GM18517 (cell line): ENCODE measurements around the gene PIANP.
"Not testable (repeated sequence)": the region's sequence is repeated elsewhere in the genome, so short reads cannot be mapped to it uniquely, and the experiment has no call there.

Experiments
- ATAC-seq: cut with Tn5 transposase; IDR thresholded peaks from one replicate; pipeline ENCODE4 v1.9.1; 2021; ENCODE audit warnings: mild to moderate bottlenecking, moderate library complexity; ENCODE audit not compliant: unreplicated experiment

Gene PIANP

GRCh38 chr12:6708351-6708750 is 7.7 kb upstream of the PIANP start:
- ATAC-seq: not testable (repeated sequence)

DNA sequence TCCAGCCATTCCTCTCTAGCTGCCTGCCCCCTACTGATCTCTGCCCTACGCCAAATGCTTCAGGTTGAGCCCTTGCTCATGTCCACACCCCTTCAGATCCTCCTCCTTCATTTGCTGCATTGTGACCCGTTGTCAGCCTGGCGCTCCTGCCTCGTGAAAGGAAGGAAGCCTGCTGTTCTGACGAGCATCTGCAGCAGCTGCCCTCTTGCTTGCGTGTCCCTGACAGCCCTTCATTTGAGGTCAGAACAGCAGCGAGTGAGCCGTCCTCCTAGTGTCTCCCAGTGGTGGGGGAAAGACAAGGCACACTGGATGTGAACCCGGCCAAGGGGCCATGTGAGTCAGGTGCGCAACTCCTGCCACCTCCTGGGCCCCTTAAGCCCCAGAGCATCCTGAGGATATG is 3.0 kb upstream of the PIANP start:
- ATAC-seq: no peak

DNA sequence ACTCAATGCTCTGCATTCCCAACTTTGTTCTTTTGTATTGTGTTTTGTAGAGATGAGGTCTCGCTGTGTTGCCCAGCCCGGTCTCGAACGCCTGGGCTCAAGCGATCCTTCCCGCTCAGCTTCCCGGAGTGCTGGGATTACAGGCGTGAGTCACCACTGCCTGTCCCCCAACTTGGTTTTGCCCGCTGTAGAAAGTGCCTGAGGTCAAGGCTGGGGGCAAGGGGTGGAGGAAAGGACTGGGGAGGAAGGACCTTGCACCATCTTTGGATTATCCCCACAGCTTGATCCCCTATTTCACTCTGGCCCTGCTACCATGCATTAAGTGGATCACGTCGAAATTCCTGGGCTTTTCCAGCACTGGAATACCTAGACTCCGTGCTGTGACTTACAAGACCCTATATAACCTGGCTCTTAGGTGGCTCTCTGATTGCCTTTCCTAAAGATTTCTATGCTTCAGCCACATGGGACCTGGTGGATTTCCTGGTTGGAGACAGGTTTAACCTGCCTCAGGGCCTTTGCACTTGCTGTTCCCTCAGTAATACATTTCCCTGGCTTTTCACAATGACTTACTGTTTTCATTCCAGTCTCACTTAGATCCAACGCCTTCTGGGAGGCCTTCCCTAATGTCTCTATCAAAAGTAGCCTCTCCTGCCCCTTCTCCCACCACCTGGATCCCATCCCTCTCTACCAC is 608 bp upstream of the PIANP start:
- ATAC-seq: no peak

DNA sequence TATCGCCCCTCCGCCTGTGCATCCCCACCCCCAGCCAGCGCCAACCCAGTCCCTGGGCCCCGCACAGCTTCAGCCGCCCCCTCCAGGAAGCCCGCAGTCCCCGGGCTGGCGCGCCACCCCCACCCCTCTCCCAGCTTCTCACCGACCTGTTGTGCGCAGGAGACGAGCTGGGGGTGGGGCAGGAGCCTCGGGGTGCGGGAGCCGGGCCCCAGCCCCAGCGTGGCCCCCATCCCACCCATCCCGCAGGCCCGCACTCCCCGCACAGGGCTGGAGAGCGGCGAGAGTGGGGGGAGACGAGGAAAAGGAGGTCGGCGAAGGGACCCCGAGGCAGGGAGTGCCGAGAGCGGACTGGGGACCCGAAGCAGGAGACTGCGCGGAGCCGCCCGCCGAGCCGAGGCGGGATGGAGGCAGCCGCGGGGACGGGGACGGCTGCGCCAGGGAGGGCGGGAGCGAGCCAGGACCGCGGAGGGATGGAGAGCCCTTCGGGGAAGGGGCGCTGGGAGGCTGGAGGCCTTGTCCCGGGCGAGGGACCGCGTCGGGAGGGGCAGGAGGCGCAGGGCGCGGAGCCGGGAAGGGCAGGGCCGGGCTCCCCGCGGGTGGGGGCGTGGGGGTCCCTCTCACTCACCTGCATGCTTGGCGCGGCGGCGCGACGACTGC is 498 bp downstream of the PIANP start:
- no peak for ATAC-seq

DNA sequence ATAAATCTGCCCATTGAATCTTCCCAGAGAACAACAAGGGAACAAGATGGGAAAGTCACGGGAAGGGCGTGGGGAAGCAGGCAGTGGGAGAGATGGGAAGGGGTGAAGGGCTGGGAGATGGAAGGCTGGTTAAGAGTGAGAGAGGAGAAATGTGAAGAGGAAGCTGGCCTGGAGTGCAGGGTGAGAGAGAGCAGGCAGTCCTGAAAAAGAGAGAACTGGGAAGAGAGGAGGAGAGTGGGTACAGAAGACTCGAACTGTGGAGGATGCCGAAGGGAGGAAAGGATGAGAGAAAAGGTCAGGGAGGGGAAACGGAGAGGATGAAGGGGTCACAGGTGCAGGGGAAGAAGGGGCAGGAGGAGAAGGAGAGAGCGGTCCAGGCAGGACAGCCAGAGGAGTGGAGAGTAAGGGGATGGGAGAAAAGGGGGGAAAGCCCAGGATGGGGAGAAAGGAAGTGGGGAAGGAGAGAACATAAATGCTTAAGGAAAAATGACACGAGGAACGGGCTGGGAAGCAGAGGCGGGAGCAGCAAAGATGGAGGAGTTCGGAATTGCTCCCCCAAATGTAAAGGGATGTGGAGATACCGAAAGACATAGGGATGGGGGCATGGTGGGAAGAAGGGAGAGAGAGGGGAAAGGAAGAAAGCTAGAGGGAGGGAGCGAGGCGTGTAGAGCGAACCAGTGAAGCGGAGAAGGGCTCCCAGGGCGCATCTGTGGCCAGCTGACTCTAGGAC is 1.2 kb downstream of the PIANP start:
- no peak for ATAC-seq

DNA sequence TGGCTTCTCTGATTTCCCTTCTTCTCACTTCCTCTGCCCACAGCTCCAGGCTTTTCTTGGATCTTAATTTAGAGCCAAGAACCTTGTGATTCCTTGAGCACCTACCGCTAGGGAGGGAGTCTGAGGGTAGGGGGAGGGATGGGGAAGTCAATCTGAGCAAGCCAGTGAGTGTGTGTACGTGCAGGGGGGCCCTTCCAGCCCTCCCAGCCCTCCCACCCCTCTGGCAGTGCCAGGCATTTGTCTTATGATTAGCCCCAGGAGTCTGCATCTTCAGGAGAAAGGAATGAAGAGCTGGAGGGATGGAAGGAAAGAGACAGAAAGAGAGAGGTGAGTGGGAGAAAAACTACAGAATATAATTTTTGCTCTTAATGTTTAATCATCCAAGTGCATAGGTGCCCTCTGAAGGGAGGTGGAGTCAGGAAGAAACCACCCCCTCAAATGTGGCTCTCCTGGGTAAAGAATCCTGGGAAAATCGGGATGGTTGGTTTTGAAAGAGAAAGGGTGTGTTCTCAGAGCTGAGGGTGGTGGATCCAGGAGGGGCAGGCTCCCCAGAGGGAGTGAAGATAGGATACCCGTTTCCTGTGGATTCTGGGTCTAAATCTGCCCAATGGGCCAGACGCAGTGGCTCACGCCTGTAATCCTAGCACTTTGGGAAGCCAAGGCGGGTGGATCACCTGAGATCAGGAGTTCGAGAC is 2.1 kb downstream of the PIANP start:
- ATAC-seq: no peak

DNA sequence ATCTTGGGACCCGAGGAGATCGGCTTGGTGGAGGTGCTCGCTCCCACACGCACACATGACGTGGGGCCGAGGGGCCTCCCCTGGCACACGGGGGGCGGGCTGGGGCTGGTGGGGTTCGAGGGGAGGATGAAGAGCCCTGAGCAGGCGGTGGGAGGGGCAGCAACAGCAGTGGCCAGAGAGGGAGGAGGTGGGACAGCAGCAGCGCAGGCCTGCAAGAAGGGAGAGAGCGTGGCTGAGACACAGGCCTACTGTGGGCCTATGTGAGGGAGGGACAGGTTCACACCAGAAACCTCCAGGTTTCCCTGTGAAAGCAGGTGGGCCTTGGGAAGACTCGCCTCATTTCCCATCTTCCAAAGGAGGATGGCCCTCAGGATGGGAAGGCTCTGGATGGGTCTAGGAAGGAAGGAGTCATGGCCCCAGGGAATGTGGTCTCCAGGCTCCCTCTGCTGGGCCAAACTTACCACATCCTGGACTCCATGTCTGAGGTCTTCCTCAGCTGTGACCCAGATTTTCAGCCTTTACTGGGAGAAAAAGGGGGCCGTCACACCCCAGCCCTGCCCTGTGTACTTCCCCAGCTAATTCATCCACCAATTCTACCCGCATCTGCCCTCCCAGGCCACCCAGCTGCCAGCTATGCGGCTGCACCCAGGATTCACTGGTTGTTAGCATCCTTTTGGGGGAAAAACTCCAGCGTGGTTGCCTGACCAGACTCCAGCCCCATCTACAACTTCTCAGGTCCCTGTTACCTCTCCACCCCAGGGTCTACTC is 2.8 kb downstream of the PIANP start:
- ATAC-seq: no peak

DNA sequence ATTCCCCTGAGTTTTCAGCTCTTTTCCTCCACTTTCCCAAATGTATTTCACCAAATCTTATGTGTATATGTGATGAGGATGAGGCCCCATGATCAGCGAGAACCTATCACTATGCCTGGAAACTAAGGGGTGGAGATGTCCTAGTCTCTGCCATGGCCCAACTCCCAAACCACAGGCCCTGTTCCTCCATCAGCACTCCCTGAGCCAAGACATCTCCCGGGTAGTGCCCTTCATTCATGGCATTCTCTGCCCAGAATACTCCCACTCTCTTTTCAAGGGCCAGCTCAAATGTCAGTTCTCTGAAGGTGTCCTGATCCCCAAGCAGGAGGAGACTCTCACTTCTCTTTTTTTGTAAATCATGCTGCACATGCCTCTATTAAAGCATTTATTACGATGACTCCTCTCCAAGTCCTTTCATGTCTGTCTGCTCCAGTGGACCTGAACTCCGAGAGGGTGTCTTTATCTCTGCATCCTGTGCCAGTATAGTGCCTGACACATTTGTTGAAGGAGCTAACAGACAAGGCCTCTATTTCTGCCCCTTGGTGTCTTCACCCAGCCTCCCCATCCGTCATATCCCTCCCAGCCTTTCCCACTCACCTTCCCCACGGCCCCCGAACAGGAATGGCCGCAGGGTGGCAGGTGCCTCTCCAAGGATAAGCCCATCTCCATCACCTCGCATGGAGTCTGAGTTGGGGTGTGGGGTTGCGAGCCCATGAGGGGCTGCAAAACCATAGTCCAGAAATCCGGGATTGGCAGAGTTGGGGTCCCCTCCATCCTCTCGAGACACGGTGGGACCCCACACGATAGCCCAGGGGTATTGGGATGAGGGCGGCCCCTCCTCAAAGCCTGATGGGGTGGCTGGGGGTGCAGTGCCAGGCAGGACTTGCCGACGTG is 3.7 kb downstream of the PIANP start:
- no peak for ATAC-seq

- ATAC-seq: no peak
Observed at GRCh38 chr12:6695313-6696045, 5.1 kb downstream of the PIANP start.

- ATAC-seq: no peak
Observed at GRCh38 chr12:6694701-6695100, 5.9 kb downstream of the PIANP start.

DNA sequence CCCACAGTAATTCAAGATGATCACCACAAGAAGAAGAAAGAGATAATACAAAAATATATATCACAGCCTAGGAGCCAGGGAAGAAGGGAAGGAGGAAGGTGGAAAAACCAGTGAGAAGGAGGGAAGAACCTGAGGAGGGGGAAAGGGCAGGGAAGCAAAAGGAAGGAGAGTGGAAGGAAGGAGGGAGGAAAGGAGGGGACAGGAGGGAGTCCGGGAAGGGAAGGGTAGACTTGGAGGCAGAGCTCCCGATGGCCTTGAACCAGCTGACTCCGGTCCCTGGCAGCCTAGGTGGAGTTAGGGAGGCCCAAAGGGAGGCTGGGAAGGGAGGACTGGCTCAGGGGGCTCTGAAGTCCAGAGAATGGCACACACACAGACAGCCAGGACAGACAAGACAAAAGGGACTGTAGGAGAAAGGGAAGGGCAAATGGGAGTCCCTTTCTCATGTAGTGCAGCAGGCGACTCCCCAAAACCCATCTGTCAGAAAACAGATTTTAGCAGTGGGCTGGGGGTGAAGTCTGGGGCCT is 6.7 kb downstream of the PIANP start:
- ATAC-seq: no peak

- no peak for ATAC-seq
Observed at GRCh38 chr12:6692888-6693287, 7.7 kb downstream of the PIANP start.

DNA sequence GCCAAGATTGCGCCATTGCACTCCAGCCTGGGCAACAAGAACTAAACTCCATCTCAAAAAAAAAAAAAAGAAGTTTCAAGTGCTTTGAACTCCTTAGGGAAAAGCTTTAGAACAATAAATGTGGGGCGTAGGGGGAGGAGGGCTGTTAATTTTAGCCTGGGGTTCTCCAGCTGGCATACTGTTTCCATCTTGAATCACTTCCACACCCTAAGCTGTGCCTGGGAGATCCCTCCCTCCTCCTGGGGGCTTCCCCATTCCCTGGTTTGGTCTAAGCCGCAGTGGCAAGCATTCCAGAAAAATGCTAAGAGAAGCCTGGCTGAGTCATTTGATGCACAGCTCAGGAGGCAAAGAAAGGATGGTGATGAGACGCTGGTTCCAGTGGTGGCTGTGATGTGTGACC is 9.1 kb downstream of the PIANP start:
- ATAC-seq: no peak

DNA sequence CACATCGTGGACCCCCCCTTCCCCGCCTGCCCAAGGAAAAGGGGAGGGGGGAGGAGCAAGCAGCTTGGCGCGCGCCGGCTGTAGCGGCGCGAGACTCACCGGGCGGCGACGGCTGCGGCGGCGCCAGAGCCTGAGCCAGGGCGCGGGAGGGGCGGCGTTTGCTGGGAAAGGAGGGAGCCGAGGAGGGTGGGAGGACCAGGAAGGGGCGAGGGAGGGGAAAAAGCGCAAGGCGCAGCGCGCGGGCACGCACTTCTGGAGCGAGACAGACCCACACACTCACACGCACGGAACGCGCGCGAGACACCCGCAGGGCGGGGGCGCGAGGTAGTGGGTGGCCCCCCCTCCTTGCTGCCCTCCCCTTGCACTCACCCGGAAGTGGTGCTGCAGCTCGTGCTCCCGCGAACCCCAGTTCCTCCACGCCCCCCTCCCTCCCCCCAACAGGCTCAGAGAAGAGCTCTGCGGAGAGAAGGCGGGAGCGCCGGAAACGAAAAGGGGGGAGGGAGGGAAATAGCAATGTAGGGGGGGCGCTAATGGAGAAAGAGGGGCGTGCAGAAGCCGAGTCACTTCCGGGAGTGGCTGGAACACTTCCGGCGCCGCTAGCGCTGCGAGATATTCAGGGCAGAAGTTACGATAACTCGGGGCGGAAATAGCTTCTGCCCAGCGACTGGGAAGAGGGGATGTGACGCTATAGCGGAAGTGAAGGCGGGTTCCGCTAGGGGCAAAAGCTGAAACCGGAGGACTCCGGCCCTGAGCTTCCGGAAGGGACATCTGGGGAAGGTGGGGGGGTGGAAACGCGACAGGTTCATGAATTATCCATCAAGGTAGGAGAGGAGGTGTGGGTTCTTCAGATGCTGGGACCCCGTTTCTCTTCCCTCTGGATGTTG is 11.4 kb downstream of the PIANP start, which contains the start of gene ZNF384:
Gene ZNF384, minus strand, starts transcription at position 377 of the 884 bp plus-strand sequence. CDS start 9,855 bp downstream, outside the sequence.
- ATAC-seq: peak; percentile 72

DNA sequence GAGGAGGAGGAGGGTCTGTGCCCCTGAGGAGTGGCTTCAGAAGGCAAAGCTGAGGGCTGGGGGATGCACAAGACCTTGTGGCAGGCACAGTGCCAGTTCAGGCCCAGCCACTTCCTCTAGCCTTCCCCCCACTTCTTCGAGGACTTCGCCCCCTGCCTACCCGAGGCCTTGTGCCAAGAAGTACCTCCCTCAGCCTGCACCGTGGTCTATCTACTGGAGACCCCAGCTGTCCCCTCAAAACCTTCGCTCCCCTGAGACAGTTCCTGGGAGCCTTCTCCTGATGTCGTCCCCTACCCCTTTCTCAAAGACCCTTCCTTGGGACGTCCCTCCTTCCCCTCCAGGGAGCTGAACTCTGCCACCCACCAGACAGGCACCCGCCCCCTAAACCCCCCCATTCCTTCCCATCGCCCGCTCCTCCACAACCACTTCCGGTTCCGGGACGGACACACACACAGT is 12.0 kb downstream of the PIANP start:
- peak; percentile 22 for ATAC-seq

GRCh38 chr12:6685814-6686213 is 14.8 kb downstream of the PIANP start:
- no peak for ATAC-seq

DNA sequence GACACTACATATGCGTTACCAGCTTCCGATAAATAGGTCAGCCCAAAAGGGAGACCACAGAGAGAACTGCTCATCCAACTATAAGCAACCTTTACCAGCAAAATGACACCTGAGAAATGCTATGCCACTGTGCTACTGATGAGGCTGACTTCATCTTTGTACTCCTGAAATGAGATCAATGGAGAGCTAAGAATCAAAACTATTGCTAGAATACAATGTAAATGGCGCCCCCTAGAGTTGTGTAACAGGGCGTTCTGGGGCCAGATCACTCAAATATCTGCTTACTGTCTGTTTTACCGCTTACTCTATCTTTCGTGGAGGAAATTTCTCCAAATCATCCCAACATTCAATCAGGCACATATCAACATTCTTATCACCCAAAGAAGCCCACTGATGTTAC is 16.0 kb downstream of the PIANP start:
- ATAC-seq: no peak

DNA sequence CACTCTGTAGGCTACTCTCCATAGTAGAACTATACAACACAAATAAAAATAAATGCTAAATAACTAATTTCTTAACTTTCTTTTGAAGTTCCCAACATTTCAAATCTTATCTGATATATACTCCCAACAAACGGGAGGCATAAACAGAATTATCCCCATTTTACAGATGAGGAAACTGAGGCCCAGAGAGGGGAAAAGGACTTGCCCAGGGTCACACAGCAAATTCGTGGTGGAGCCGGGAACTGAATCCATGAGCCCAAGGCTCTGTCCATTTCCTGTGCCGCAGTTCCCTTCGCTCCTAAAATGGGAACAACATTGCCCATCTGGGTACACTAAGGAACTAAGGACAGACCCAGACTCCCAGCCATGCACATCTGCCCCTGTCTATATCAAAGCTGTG is 23.7 kb downstream of the PIANP start:
- ATAC-seq: no peak
